Measurements from ENCODE around the gene BLNK. TPM values are rescaled to one million over a fixed set of nuclear protein-coding genes. Genes with fewer than 3 reads are reported as not detected.

The BLNK gene
- total RNA-seq, 4 donors from 2014 or later: 0.24 to 0.29 TPM; not detected in 2

- Histone ChIP-seq H3K36me3 (no peaks in the 10 kb centered on the region), H3K27ac (no peak overlapping the region), H3K4me3 (no peak overlapping the region), H3K9me3 (no peaks in the 10 kb centered on the region), H3K27me3 (peaks cover 9 to 15% (median 15%) of the 10 kb centered on the region in 3 donors), H3K4me1 (no peaks in the 10 kb centered on the region)
- intact Hi-C loops (cut with DNase I; ENCODE audit: low total_unique reads): no loop called here
- in situ Hi-C loops (cut with MboI; ENCODE audit: low sequenced_read_pairs in 4 of 4): loop anchor here in 2 of 4 donors (5.0 to 25.0 kb wide), 3 partner anchors 70 to 283 kb away; partner anchors contain the start of gene CCNJ (in 1 of the 2)
- ATAC-seq (no peak), DNase-seq (no peak)
- TF ChIP-seq CTCF (IDR thresholded peaks at IDR 0.05 in 4 of 5, conservative IDR thresholded peaks at IDR 0.05 in 1 of 5): no peak
- TF ChIP-seq POLR2A (IDR thresholded peaks at IDR 0.05): no peak
Measured at GRCh38 chr10:96297486-96297885, 26.1 kb upstream of the BLNK start.

- in situ Hi-C loops (cut with MboI; ENCODE audit: low sequenced_read_pairs in 4 of 4): loop anchor here in 2 of 4 donors (5.0 to 25.0 kb wide), 3 partner anchors 68 to 281 kb away; partner anchors contain the start of gene CCNJ (in 1 of the 2)
Measured at GRCh38 chr10:96295475-96295874, 24.1 kb upstream of the BLNK start.

GRCh38 chr10:96292971-96293920, 21.9 kb upstream of the BLNK start:
- DNase-seq (no peak), ATAC-seq (peak; percentile 74 to 78)
- in situ Hi-C loops (cut with MboI; ENCODE audit: low sequenced_read_pairs in 4 of 4): loop anchor here in 2 of 4 donors (10.0 to 25.0 kb wide), 2 partner anchors 256 to 278 kb away; partner anchors contain the start of gene CCNJ (in 1 of the 2)
- intact Hi-C loops (cut with DNase I; ENCODE audit: low total_unique reads): loop anchor here (1.0 to 2.0 kb wide), 3 partner anchors 64 to 600 kb away; partner anchors contain the start of gene TCTN3
- Histone ChIP-seq H3K36me3 (no peaks in the 10 kb centered on the region), H3K4me3 (no peak overlapping the region), H3K27me3 (peaks cover 0 to 7% (median 3%) of the 10 kb centered on the region in 3 donors), H3K4me1 (peaks cover 3 to 4% of the 10 kb centered on the region in 2 donors), H3K9me3 (no peaks in the 10 kb centered on the region), H3K27ac (no peak overlapping the region)
- no peak for TF ChIP-seq POLR2A (IDR thresholded peaks at IDR 0.05)
- TF ChIP-seq CTCF (IDR thresholded peaks at IDR 0.05 in 4 of 5, conservative IDR thresholded peaks at IDR 0.05 in 1 of 5): peak in 4 of 5 experiments; percentile 28 to 60 (median 42)

More at GRCh38 chr10:96295475-96295874, 24.1 kb upstream of the BLNK start:
- Histone ChIP-seq H3K36me3 (no peaks in the 10 kb centered on the region), H3K27ac (no peak overlapping the region), H3K27me3 (peaks cover under 1 to 13% (median 7%) of the 10 kb centered on the region in 3 donors), H3K9me3 (no peaks in the 10 kb centered on the region), H3K4me1 (no peaks in the 10 kb centered on the region), H3K4me3 (no peak overlapping the region)
- DNase-seq: no peak
- ATAC-seq: no peak
- intact Hi-C loops (cut with DNase I; ENCODE audit: low total_unique reads): no loop called here
- no peak for TF ChIP-seq CTCF (IDR thresholded peaks at IDR 0.05 in 4 of 5, conservative IDR thresholded peaks at IDR 0.05 in 1 of 5)

- Histone ChIP-seq H3K36me3 (no peaks in the 10 kb centered on the region), H3K4me1 (peaks cover 14% of the 10 kb centered on the region in 2 donors), H3K27ac (no peak overlapping the region), H3K4me3 (no peak overlapping the region), H3K9me3 (no peaks in the 10 kb centered on the region), H3K27me3 (no peaks in the 10 kb centered on the region)
- in situ Hi-C loops (cut with MboI; ENCODE audit: low sequenced_read_pairs in 4 of 4) (loop anchor here in 2 of 4 donors (10.0 to 25.0 kb wide), 2 partner anchors 253 to 276 kb away; partner anchors contain the start of gene CCNJ (in 1 of the 2)), intact Hi-C loops (cut with DNase I; ENCODE audit: low total_unique reads) (no loop called here)
- TF ChIP-seq POLR2A (IDR thresholded peaks at IDR 0.05): no peak
- no peak for TF ChIP-seq CTCF (IDR thresholded peaks at IDR 0.05 in 4 of 5, conservative IDR thresholded peaks at IDR 0.05 in 1 of 5)
- DNase-seq (no peak), ATAC-seq (no peak)
Measured at GRCh38 chr10:96290368-96291133, 19.2 kb upstream of the BLNK start.
